ENCODE measurements around the gene EEF2KMT. TPM values are rescaled to one million over a fixed set of nuclear protein-coding genes. Genes with fewer than 3 reads are reported as not detected.
"Not testable (repeated sequence)": the region's sequence is repeated elsewhere in the genome, so short reads cannot be mapped to it uniquely, and the experiment has no call there.

The EEF2KMT gene
- polyA plus RNA-seq, 1 donor (not counting 4 experiments of a cell fraction or from before 2014, with no cell fraction given): 7.6 TPM

GRCh38 chr16:5093746-5094145, 3.8 kb downstream of the EEF2KMT start:
- H3K9ac ChIP-seq (ENCODE audit: control insufficient read depth, extremely low read depth, insufficient read depth, low read length); H4K20me1 ChIP-seq (ENCODE audit: control insufficient read depth, extremely low read depth, insufficient read depth, low read length); H3K9me3 ChIP-seq (ENCODE audit: control insufficient read depth, low read depth, low read length); H3K36me3 ChIP-seq (ENCODE audit: control insufficient read depth in 2 of 2, extremely low read depth in 1 of 2, insufficient read depth in 2 of 2, low read length in 2 of 2); H3K27me3 ChIP-seq (ENCODE audit: control insufficient read depth, extremely low read depth, insufficient read depth, low read length); dilution Hi-C loops (cut with MboI; ENCODE audit: extremely low pct_ligation_motif_present, low sequenced_read_pairs); H3K27ac ChIP-seq (ENCODE audit: control insufficient read depth, insufficient read depth, low read length); H3K9me1 ChIP-seq (ENCODE audit: control insufficient read depth, extremely low read depth, insufficient read depth, low read length); H3K4me1 ChIP-seq (ENCODE audit: control insufficient read depth, extremely low read depth, insufficient read depth, low read length); H3K4me3 ChIP-seq (ENCODE audit: control insufficient read depth in 2 of 3, extremely low read depth in 1 of 3, insufficient read depth in 2 of 3, low read depth in 1 of 3, low read length in 3 of 3); FAIRE-seq; H3K79me2 ChIP-seq (ENCODE audit: control insufficient read depth, insufficient read depth, low read length); DNase-seq (ENCODE audit: low read depth, low spot score); H2AFZ ChIP-seq (ENCODE audit: control insufficient read depth, low read length); H3K4me2 ChIP-seq (ENCODE audit: control insufficient read depth, extremely low read depth, insufficient read depth, low read depth, low read length): not testable (repeated sequence)

- DNase-seq (ENCODE audit: low read depth, low spot score); H3K9me3 ChIP-seq (ENCODE audit: control insufficient read depth, low read depth, low read length); H3K9me1 ChIP-seq (ENCODE audit: control insufficient read depth, extremely low read depth, insufficient read depth, low read length); H3K4me2 ChIP-seq (ENCODE audit: control insufficient read depth, extremely low read depth, insufficient read depth, low read depth, low read length); H3K79me2 ChIP-seq (ENCODE audit: control insufficient read depth, insufficient read depth, low read length); dilution Hi-C loops (cut with MboI; ENCODE audit: extremely low pct_ligation_motif_present, low sequenced_read_pairs); H3K9ac ChIP-seq (ENCODE audit: control insufficient read depth, extremely low read depth, insufficient read depth, low read length); H3K27ac ChIP-seq (ENCODE audit: control insufficient read depth, insufficient read depth, low read length); FAIRE-seq; H4K20me1 ChIP-seq (ENCODE audit: control insufficient read depth, extremely low read depth, insufficient read depth, low read length); H3K4me1 ChIP-seq (ENCODE audit: control insufficient read depth, extremely low read depth, insufficient read depth, low read length); H3K4me3 ChIP-seq (ENCODE audit: control insufficient read depth in 2 of 3, extremely low read depth in 1 of 3, insufficient read depth in 2 of 3, low read depth in 1 of 3, low read length in 3 of 3); H3K36me3 ChIP-seq (ENCODE audit: control insufficient read depth in 2 of 2, extremely low read depth in 1 of 2, insufficient read depth in 2 of 2, low read length in 2 of 2); H2AFZ ChIP-seq (ENCODE audit: control insufficient read depth, low read length); H3K27me3 ChIP-seq (ENCODE audit: control insufficient read depth, extremely low read depth, insufficient read depth, low read length): not testable (repeated sequence)
Measured at GRCh38 chr16:5093081-5093480, 4.5 kb downstream of the EEF2KMT start.

DNA sequence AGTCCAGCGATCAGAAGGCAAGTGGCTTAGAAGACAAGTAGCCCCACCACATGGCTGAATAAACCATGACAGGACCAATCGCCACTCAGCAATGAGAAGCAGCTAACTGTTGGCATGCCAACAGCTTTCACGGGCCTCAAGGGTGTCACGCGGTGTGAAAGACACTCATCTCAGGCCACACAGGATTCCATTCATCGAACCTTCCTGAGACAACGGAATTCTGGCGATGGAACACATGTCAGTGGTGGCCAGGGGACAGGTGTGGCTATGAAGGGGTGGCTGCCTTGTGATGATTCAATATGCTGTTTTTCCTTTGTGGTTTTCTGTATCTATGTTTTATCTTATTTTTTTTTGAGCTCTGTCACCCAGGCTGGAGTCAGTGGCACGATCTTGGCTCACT, 7.0 kb downstream of the EEF2KMT start:
- H3K4me2 ChIP-seq (ENCODE audit: control insufficient read depth, extremely low read depth, insufficient read depth, low read depth, low read length); dilution Hi-C loops (cut with MboI; ENCODE audit: extremely low pct_ligation_motif_present, low sequenced_read_pairs): not testable (repeated sequence)

DNA sequence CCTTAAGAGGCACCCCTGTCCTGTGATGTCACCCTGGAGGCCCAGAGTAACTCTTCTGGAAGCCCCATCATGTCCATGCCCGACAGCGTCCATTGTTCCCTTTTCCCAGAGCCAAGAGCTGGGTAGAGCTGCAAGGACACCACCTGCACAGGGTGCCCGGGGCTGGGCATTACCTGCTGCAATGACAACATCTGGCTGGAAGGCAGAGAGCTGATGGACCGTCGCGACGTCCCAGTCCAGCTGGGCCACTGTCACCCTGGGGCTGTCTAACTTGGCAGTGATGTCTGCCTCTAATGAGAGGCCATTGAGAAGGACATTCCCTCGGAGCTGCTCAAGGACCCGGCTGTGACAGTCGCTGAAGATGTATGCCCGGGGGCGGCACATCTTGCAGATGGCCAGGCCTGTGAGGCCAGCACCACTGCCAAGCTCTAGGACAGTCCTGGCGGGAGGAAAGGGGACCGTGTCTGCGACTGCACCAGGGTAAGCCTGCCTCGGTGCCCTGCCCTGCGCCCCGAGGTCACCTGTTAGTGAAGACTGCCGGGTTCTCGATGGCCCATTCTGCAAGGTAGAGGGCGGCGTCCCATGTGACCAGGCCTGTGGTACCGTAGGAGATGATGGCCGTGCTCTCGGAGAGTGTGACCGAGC, 7.6 kb downstream of the EEF2KMT start:
- H3K36me3 ChIP-seq (ENCODE audit: control insufficient read depth in 2 of 2, extremely low read depth in 1 of 2, insufficient read depth in 2 of 2, low read length in 2 of 2); H3K27me3 ChIP-seq (ENCODE audit: control insufficient read depth, extremely low read depth, insufficient read depth, low read length); H3K9me3 ChIP-seq (ENCODE audit: control insufficient read depth, low read depth, low read length); H3K4me3 ChIP-seq (ENCODE audit: control insufficient read depth in 2 of 3, extremely low read depth in 1 of 3, insufficient read depth in 2 of 3, low read depth in 1 of 3, low read length in 3 of 3); H2AFZ ChIP-seq (ENCODE audit: control insufficient read depth, low read length); H3K4me1 ChIP-seq (ENCODE audit: control insufficient read depth, extremely low read depth, insufficient read depth, low read length); DNase-seq (ENCODE audit: low read depth, low spot score); H3K79me2 ChIP-seq (ENCODE audit: control insufficient read depth, insufficient read depth, low read length); dilution Hi-C loops (cut with MboI; ENCODE audit: extremely low pct_ligation_motif_present, low sequenced_read_pairs); H4K20me1 ChIP-seq (ENCODE audit: control insufficient read depth, extremely low read depth, insufficient read depth, low read length); H3K27ac ChIP-seq (ENCODE audit: control insufficient read depth, insufficient read depth, low read length); FAIRE-seq; H3K9ac ChIP-seq (ENCODE audit: control insufficient read depth, extremely low read depth, insufficient read depth, low read length); H3K4me2 ChIP-seq (ENCODE audit: control insufficient read depth, extremely low read depth, insufficient read depth, low read depth, low read length); H3K9me1 ChIP-seq (ENCODE audit: control insufficient read depth, extremely low read depth, insufficient read depth, low read length): not testable (repeated sequence)

More for the DNA sequence above, 7.0 kb downstream of the EEF2KMT start:
- H4K20me1 ChIP-seq (ENCODE audit: control insufficient read depth, extremely low read depth, insufficient read depth, low read length); H3K27ac ChIP-seq (ENCODE audit: control insufficient read depth, insufficient read depth, low read length); FAIRE-seq; H3K9me1 ChIP-seq (ENCODE audit: control insufficient read depth, extremely low read depth, insufficient read depth, low read length); H3K4me3 ChIP-seq (ENCODE audit: control insufficient read depth in 2 of 3, extremely low read depth in 1 of 3, insufficient read depth in 2 of 3, low read depth in 1 of 3, low read length in 3 of 3); H3K36me3 ChIP-seq (ENCODE audit: control insufficient read depth in 2 of 2, extremely low read depth in 1 of 2, insufficient read depth in 2 of 2, low read length in 2 of 2); H3K9me3 ChIP-seq (ENCODE audit: control insufficient read depth, low read depth, low read length); H3K79me2 ChIP-seq (ENCODE audit: control insufficient read depth, insufficient read depth, low read length); DNase-seq (ENCODE audit: low read depth, low spot score); H3K27me3 ChIP-seq (ENCODE audit: control insufficient read depth, extremely low read depth, insufficient read depth, low read length); H3K9ac ChIP-seq (ENCODE audit: control insufficient read depth, extremely low read depth, insufficient read depth, low read length); H2AFZ ChIP-seq (ENCODE audit: control insufficient read depth, low read length); H3K4me1 ChIP-seq (ENCODE audit: control insufficient read depth, extremely low read depth, insufficient read depth, low read length): not testable (repeated sequence)

GRCh38 chr16:5088936-5089335, 8.7 kb downstream of the EEF2KMT start:
- not testable (repeated sequence) for H3K36me3 ChIP-seq (ENCODE audit: control insufficient read depth in 2 of 2, extremely low read depth in 1 of 2, insufficient read depth in 2 of 2, low read length in 2 of 2); DNase-seq (ENCODE audit: low read depth, low spot score); H3K79me2 ChIP-seq (ENCODE audit: control insufficient read depth, insufficient read depth, low read length)

More at GRCh38 chr16:5088936-5089335, 8.7 kb downstream of the EEF2KMT start:
- H3K4me1 ChIP-seq (ENCODE audit: control insufficient read depth, extremely low read depth, insufficient read depth, low read length); H3K9me3 ChIP-seq (ENCODE audit: control insufficient read depth, low read depth, low read length); H2AFZ ChIP-seq (ENCODE audit: control insufficient read depth, low read length); H3K27ac ChIP-seq (ENCODE audit: control insufficient read depth, insufficient read depth, low read length); H3K4me2 ChIP-seq (ENCODE audit: control insufficient read depth, extremely low read depth, insufficient read depth, low read depth, low read length); H3K9me1 ChIP-seq (ENCODE audit: control insufficient read depth, extremely low read depth, insufficient read depth, low read length); H3K27me3 ChIP-seq (ENCODE audit: control insufficient read depth, extremely low read depth, insufficient read depth, low read length); dilution Hi-C loops (cut with MboI; ENCODE audit: extremely low pct_ligation_motif_present, low sequenced_read_pairs); H4K20me1 ChIP-seq (ENCODE audit: control insufficient read depth, extremely low read depth, insufficient read depth, low read length); FAIRE-seq; H3K4me3 ChIP-seq (ENCODE audit: control insufficient read depth in 2 of 3, extremely low read depth in 1 of 3, insufficient read depth in 2 of 3, low read depth in 1 of 3, low read length in 3 of 3); H3K9ac ChIP-seq (ENCODE audit: control insufficient read depth, extremely low read depth, insufficient read depth, low read length): not testable (repeated sequence)
